Cardiac fibroblast (primary cell): ENCODE data around the gene FOXO6.

Source experiments
- DNase-seq, 2 donors: peaks; one replicate each; pipeline versions ENCODE4 v3.0.0 to v3.0.0-alpha.2; 2010; ENCODE audit warnings: low read depth in 2 of 2
- H3K4me3 ChIP-seq, 2 donors: replicated peaks in 1 of 2; 1 replicate in 1 of 2; 2 replicates in 1 of 2; pipeline ENCODE4 v1.5.1; 2011; ENCODE audit warnings: low read depth in 2 of 2, low read length in 2 of 2, mild to moderate bottlenecking in 2 of 2, moderate library complexity in 1 of 2
- TF ChIP-seq, protein P1 (sequence below): IDR thresholded peaks from one replicate; pipeline ENCODE4 v1.5.1; 2011; ENCODE audit warnings: low read depth, mild to moderate bottlenecking, low read length, inconsistent platforms

The FOXO6 gene

DNA sequence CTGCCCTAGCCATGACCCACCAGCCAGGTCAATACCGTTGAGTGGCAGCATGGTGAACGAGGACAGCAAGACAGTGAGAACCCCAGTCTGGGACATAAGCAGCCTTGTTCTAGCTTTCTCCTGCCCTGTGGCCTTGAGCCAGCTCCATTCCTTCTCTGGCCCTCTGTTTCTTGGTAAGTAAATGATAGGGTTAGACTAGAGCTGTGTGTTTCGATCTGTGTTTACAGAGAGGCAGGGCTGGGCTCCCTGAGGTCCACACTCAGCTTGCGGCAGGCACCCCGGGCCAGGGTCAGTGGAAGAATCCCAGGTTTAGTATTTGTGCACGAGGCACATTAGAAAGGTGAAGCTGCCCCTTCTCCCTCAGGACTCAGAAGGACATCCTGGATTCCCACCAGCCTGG is 27.3 kb downstream of the FOXO6 start:
- TF ChIP-seq, protein P1, sequence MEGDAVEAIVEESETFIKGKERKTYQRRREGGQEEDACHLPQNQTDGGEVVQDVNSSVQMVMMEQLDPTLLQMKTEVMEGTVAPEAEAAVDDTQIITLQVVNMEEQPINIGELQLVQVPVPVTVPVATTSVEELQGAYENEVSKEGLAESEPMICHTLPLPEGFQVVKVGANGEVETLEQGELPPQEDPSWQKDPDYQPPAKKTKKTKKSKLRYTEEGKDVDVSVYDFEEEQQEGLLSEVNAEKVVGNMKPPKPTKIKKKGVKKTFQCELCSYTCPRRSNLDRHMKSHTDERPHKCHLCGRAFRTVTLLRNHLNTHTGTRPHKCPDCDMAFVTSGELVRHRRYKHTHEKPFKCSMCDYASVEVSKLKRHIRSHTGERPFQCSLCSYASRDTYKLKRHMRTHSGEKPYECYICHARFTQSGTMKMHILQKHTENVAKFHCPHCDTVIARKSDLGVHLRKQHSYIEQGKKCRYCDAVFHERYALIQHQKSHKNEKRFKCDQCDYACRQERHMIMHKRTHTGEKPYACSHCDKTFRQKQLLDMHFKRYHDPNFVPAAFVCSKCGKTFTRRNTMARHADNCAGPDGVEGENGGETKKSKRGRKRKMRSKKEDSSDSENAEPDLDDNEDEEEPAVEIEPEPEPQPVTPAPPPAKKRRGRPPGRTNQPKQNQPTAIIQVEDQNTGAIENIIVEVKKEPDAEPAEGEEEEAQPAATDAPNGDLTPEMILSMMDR: no peak
- no peak overlapping the region for H3K4me3 ChIP-seq
- DNase-seq: no peak

DNA sequence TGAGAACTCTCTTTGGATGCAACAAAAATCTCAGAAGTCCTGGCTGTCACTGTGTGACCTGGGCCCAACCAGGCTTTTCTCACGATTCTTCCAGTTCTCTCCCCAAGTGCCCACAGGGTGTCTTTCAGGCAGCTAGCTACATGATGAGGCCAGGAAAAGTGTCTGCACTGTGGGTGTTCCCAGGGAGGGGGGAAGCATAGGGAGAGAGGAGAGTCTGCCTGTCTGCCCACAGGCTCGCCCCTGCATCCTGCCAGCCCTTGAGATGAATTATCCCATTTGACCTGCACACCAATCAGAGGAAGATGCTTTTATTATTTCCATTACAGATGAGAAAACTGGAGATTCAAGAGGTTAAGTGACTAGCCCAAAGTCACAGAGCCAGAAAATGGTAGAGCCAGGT is 27.8 kb downstream of the FOXO6 start:
- DNase-seq: no peak
- TF ChIP-seq, protein P1: no peak
- no peak overlapping the region for H3K4me3 ChIP-seq

DNA sequence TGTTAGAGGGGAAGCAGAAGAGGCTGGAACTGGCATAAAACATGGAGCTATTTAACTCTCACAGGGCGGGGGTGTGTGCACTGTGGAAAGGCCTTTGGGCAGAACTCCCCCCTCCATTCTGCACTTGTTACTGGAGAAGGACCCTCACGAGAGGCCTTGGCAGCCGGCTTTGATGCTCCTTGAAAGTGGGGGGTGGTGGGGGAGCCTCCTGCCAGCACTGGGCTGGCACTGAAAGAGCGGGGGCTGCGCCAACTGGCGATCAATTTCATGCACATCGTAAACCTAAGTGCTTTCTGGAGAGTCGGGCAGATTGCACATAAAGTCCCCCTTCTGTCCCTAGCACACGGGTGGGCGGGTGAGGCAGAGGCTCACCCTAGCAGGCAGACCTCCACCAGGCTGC is 28.9 kb downstream of the FOXO6 start:
- TF ChIP-seq, protein P1: no peak
- no peak overlapping the region for H3K4me3 ChIP-seq
- DNase-seq: no peak

DNA sequence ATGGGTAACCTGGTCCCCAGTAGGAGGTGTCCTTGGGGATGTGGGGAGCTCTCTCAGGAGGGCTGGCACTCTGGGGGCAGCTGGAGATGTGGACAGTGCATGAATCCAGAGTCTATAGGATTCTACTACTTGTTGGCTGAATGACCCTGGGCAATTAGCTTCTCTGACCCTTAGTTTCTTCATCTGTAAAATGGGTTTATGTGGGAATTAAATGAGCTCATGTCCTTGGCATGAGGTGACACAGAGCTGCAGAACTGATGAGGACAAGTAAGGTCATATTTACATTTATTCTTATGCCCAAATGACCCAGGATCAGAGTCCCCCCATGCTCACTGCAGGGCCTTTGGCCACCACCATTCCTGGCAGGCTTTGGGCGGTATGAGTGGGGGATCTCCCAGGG is 29.3 kb downstream of the FOXO6 start:
- no peak overlapping the region for H3K4me3 ChIP-seq

DNA sequence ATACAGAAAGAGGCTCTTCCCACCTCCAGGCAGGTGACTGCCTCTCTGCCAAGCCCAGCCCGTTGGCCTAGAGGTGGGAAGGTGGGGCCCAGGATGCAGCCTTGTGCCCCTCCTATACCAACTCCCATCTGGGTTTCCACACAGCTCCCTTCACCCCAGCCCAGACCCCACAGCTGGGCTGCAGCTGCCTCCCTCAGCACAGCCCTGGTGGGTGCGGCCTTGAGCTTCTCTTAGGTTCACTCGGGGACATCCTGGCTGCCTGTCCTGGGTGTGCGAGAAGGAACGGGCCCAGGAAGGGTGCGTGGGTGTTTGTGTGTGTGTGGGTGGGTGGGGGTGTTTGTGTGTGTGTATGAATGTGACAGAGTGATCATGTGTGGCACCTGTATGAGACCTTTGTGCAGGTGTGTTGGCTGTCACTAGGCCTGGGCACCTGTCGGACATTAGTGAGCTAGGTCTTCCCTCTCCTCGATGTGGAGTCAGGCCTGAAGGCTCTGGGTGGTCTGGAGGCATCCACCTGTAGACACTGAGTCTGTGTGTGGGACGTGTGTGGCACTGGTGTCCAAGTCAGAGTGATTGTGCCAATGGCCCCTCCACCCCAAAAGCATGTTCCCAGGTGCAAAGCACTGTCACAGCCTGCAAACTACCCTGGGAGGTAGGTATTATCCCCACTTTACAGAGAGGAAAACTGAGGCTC is 30.7 kb downstream of the FOXO6 start:
- H3K4me3 ChIP-seq: no peak overlapping the region
- DNase-seq: no peak
- TF ChIP-seq, protein P1: no peak

More for the DNA sequence above, 29.3 kb downstream of the FOXO6 start:
- DNase-seq: no peak
- TF ChIP-seq, protein P1: no peak

DNA sequence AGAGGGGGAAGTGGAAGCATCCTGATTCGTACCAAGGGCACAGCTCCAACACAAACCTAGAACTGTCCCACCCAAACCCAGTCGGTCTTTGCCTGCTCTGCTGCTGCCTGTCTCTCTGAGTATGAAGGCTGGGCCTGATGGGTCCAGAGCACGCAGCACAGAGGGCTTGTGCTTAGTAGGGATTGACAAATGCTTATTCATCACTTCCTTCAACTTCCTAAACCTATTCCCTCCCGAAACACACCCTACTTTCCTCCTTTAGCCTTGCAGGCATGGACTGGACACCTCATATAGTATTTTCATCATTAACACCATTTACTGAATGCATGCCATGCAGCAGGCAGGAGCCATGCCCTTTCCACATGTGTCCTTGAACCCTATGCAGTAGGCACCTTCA is 31.3 kb downstream of the FOXO6 start:
- DNase-seq: no peak
- TF ChIP-seq, protein P1: no peak
- no peak overlapping the region for H3K4me3 ChIP-seq

DNA sequence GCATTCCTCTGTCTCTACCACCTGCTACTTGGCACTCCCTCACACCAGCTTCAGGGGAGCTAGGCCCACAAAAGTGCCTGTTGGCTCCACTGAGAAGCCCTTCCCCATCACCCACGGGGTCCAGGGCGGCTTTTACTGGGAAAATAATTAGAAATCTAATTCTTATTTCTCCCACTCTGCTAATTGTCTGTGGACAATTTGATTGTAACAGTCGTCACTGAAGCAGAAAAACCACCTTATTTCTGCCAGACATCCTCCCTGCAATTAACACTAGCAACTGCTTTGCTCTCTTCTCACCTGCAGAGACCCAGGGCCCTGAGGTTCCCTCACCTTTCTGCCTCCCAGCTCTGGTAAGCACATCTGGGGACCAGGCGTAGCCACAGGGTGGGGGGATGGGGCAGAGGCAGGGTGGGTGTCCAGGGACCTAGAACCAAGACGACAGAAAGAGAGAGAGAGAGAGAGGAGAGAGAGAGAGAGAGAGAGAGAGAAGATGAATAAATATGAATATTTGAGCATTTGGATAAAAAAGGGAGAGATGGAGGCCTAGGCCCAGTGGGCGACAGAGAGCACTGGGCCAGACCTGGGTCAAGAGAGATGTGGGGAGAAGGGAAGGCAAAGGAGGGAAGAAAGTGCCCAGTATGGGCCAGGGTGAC is 32.6 kb downstream of the FOXO6 start:
- TF ChIP-seq, protein P1: no peak
- no peak for DNase-seq

More for the DNA sequence above, 32.6 kb downstream of the FOXO6 start:
- no peak overlapping the region for H3K4me3 ChIP-seq
